Measurements from ENCODE around the gene CDC5L.

CDC5L gene

GRCh38 chr6:44451803-44452695, 64.5 kb downstream of the CDC5L start:
- DNase-seq: peak in 6 of 58 donors; percentile 9 to 56 (median 19)

DNA sequence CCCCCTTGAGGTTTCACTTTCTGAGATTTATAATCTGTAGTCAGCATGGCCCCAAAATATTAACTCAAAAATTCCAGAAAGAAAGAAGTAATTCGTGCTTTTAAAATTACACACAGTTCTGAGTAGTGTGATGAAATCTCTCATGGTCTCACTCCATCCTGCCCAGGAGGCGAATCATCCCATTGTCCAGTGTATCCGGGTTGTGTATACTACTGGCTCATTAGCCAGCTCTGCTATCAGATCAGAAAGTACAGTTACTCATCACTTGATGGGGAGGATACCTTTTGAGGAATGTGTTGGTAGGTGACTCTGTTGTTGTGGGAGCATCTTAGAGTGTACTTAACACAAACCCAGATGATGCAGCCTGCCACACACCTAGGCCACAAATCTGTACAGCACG, 65.2 kb downstream of the CDC5L start:
- no peak for DNase-seq

DNA sequence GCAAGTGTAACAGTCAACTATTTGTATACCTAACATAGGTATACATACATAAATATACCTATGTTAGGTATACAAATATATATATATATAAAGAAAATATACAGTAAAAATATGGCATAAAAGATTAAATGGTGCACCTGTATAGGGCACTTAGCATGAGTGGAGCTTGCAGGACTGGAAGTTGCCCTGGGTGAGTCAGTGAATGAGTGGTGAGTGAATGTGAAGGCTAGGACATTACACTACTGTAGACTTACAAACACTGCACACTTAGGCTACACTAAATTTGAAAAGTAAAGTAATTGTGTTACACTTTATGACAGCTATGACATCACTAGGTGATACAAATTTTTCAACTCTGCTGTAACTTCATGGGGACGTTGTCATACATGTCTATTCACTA, 65.6 kb downstream of the CDC5L start:
- no peak for DNase-seq

GRCh38 chr6:44454198-44454597, 66.7 kb downstream of the CDC5L start:
- DNase-seq: no peak

DNA sequence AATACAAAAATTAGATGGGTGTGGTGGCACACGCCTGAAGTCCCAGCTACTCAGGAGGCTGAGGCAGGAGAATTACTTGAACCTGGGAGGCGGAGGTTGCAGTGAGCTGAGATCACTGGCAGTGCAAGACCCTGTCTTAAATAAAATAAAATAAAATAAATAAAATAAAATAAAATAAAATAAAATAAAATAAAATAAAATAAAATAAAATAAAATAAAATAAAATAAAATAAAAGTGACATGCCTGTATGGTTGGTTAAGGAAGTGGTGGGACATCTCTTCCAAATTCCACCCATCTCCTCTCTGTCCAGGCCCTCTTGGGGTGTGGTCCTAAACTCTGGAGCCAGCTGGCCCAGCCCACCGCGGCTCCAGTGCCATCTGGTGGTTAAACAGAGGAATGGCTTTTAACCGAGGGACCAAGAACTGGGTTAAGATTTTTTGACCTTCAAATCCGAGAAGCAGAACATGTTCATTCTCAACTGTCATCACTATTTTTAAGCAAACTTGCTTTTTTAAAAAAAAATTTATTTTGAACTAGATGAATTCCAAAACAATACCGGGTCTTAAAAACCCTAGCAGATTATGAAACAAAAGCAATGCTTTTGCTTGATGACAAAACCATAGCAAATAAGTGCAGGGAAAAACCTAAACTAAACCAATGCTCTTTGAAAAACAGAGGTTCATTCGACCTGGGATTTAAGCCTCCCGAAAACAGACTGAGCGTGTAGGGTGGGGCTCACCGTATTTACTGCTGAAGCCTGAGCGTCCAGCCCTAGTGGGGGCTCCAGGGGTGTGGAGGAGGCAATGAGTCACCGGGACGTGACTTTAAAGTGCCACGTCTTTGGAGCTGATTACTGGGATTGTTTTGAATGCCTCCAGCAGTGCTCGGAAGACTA, 68.8 kb downstream of the CDC5L start:
- peak in 2 of 58 donors; percentile 11 to 17 for DNase-seq

GRCh38 chr6:44456966-44457292, 69.4 kb downstream of the CDC5L start:
- no peak for DNase-seq

- no peak for DNase-seq
Measured at GRCh38 chr6:44457596-44457995, 70.1 kb downstream of the CDC5L start.

DNA sequence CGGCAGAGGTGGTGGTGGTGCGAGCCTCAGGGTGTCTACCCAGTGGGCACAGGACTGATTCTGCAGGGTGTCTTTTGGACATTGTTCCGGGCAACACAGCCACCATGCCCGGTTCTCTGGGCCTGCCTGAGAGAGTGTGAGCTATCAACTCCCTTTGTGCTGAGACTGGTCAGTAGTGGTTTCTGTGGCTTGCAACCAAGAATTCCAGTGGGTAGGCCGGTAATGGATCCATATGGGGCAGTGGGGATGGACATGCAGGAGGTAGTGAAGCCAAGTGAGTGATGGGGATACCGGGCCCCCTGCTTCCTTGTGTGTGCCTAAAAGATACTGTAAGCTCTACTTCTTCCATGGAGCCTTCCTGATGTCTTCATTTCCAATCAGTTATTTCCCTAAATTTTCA, 71.0 kb downstream of the CDC5L start:
- DNase-seq: no peak

DNA sequence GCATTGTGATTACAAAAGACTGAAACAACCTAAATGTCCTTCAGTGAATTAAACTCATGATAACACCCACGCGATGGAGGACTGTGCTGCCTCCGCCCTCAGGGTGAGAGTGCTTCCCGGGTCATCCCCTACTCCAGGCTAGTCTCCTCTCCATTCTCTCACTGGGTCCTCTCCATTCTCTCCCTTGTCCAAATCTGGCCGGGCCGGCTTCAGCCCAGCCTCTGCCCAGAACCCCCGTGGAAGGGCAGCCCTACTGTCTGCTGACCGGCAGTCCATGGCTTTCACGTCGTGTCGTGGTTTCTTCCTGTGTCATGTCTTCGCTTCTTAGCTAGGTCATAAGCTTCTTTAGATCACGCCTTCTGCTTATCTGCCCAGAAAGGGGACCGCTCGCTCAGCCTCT, 74.8 kb downstream of the CDC5L start:
- no peak for DNase-seq

- no peak for DNase-seq
Measured at GRCh38 chr6:44462797-44463727, 75.6 kb downstream of the CDC5L start.

- no peak for DNase-seq
Measured at GRCh38 chr6:44463728-44464450, 76.4 kb downstream of the CDC5L start.

- DNase-seq: no peak
Measured at GRCh38 chr6:44464527-44465310, 77.2 kb downstream of the CDC5L start.

DNA sequence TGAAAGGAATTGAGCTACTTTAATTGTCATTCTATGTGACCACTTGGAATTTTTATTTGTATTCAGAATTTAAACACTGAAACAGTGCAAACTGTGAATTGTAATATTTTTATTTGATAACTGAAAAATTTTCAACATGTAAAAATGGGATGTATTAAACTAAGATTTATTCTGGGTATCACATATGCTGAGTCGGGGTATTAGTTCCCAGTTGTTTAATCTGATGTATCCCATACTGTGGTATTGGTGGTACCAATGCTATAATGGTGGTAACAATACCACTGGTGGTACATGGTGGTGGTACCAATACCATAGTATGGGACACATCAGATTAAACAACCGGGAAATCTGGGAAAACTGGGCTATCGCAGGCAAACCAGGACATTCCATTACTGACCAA, 79.4 kb downstream of the CDC5L start:
- DNase-seq: no peak

- no peak for DNase-seq
Measured at GRCh38 chr6:44468835-44469234, 81.3 kb downstream of the CDC5L start.

- no peak for DNase-seq
Measured at GRCh38 chr6:44470115-44470464, 82.6 kb downstream of the CDC5L start.

- DNase-seq: no peak
Measured at GRCh38 chr6:44470746-44471145, 83.2 kb downstream of the CDC5L start.

GRCh38 chr6:44471271-44471981, 83.9 kb downstream of the CDC5L start:
- DNase-seq: no peak

DNA sequence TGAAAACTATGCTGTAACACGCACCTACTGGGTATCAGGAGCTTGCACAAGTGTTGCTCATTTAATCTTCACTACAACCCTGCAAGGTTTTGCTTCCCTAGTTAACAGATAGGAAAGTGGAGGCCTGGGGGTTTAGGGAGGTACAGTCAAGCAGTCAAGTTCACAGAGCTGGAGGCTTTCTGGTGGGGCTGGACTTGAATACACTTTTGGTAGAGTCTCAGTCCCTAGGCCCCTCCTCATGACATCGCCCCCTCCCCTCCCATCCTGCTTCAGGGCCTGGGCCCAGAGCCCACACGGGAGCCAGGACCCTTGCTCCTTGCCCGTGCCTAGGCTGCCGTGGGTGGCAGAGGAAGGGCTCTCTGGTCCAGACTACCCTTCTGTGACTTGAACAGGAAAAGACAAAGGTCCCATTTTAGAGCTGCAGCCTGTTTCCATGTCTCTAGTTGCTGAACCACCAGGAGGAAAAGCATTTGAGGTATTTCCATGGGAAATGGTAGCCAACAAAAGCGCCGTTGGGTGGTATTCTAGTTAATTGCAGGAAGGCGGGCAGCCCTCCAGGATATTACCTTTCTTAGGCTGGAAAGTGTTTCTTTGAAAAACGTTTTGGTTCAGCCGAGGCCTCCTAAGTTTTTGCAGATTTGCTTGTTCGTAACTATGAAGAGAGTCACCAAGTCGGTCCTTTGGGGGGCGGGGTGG, 84.9 kb downstream of the CDC5L start:
- no peak for DNase-seq

Measured in anterior cingulate cortex (tissue), 58 donors.